GM12872 (cell line): ENCODE results near the gene BATF3.

Experiments used
- CTCF ChIP-seq: IDR thresholded peaks from 3 replicates; pipeline ENCODE4 v1.5.1; 2011; ENCODE audit warnings: low read depth, mild to moderate bottlenecking, low read length, moderate library complexity; ENCODE audit not compliant: insufficient read depth

Gene BATF3

GRCh38 chr1:212664409-212665199, 35.0 kb downstream of the BATF3 start:
- TF ChIP-seq CTCF = no peak

- TF ChIP-seq CTCF = no peak
Measured at GRCh38 chr1:212656730-212657129, 42.9 kb downstream of the BATF3 start.

GRCh38 chr1:212655668-212656440, 43.8 kb downstream of the BATF3 start:
- TF ChIP-seq CTCF = no peak

GRCh38 chr1:212652609-212653008, 47.0 kb downstream of the BATF3 start:
- no peak for TF ChIP-seq CTCF

- TF ChIP-seq CTCF = no peak
Measured at GRCh38 chr1:212651977-212652376, 47.7 kb downstream of the BATF3 start.

GRCh38 chr1:212651521-212651920, 48.1 kb downstream of the BATF3 start:
- TF ChIP-seq CTCF = no peak

GRCh38 chr1:212650228-212650627, 49.4 kb downstream of the BATF3 start:
- TF ChIP-seq CTCF = no peak
